ENCODE data around the gene DAP3. TPM values are rescaled to one million over a fixed set of nuclear protein-coding genes. Genes with fewer than 3 reads are reported as not detected.

The DAP3 gene
- total and polyA plus RNA-seq, 10 of the 15 experiments (the other 5 are each of a cell fraction or from before 2014, with no cell fraction given), result 60.0 to 223 (median 138) TPM

- no peaks in the 10 kb centered on the region for H4K20me1 ChIP-seq (ENCODE audit: control insufficient read depth, insufficient read depth)
- H2AFZ ChIP-seq (ENCODE audit: control insufficient read depth, low read depth, low read length), result no peak overlapping the region
- H3K27me3 ChIP-seq (replicated peaks in 1 of 2; ENCODE audit: control insufficient read depth in 2 of 2, insufficient read depth in 2 of 2, low read length in 1 of 2), result no peaks in the 10 kb centered on the region
- intact Hi-C loops (cut with micrococcal nuclease; ENCODE audit: unreplicated experiment) (no loop called here), in situ Hi-C loops (cut with MboI) (no loop called here)
- ATAC-seq, result no peak
- RAD21 ChIA-PET (ENCODE audit: unreplicated experiment), result no interaction called here
- no peak overlapping the region for H3K27ac ChIP-seq (ENCODE audit: control insufficient read depth, insufficient read depth)
- no TSS peak for BruUV-seq (replicated peaks)
- POLR2A ChIA-PET, result no interaction called here
- no peak overlapping the region for H3K9ac ChIP-seq (ENCODE audit: control insufficient read depth, insufficient read depth, low read length)
- TF ChIP-seq USF1 (IDR thresholded peaks at IDR 0.05; ENCODE audit: borderline replicate concordance, extremely low read length, insufficient read depth, low read depth, low read length) (no peak), MXI1 (IDR thresholded peaks at IDR 0.05; ENCODE audit: low read depth, low read length) (no peak), NRF1 (conservative IDR thresholded peaks at IDR 0.05; ENCODE audit: low read depth, low read length) (no peak), HSF1 (IDR thresholded peaks at IDR 0.05; ENCODE audit: low read depth, low read length) (no peak)
- FAIRE-seq, result no peak
- SMC1A ChIA-PET (ENCODE audit: uncharacterized antibody, unreplicated experiment), result interaction anchor here (0.8 kb wide), 1 partner anchor 12 kb away, joined by 3 read pairs; no protein-coding TSS in a partner anchor
- DNase-seq (ENCODE audit: low read depth, low spot score), result no peak
- H3K9me3 ChIP-seq (replicated peaks; ENCODE audit: control insufficient read depth, insufficient read depth, low read length), result peaks cover 6% of the 10 kb centered on the region; the same call in 2 of the 3 replicates
- H3K79me2 ChIP-seq (ENCODE audit: control insufficient read depth, insufficient read depth, low read length), result no peaks in the 10 kb centered on the region
- H3K36me3 ChIP-seq (ENCODE audit: control insufficient read depth in 2 of 2, insufficient read depth in 2 of 2, low read length in 1 of 2), result no peaks in the 10 kb centered on the region
- H3K4me3 ChIP-seq, result no peak overlapping the region
- CTCF ChIA-PET, result no interaction called here
- no peaks in the 10 kb centered on the region; the same call in 1 of the 2 replicates for H3K4me1 ChIP-seq (ENCODE audit: control insufficient read depth, insufficient read depth, low read length)
- no peak overlapping the region for H3K4me2 ChIP-seq (ENCODE audit: control insufficient read depth, insufficient read depth)
Measured at GRCh38 chr1:155640367-155640766, 48.5 kb upstream of the DAP3 start.

All from GM12878 (cell line).